Measurements from ENCODE around the gene BBS9. TPM values are rescaled to one million over a fixed set of nuclear protein-coding genes. Genes with fewer than 3 reads are reported as not detected.
A peak's percentile ranks its signal among the peaks of the same experiment; 100 is the strongest.
"Not testable (repeated sequence)": the region's sequence is repeated elsewhere in the genome, so short reads cannot be mapped to it uniquely, and the experiment has no call there.

BBS9 gene
- total RNA-seq, 1 experiment from 2014 or later: 16.1 TPM

DNA sequence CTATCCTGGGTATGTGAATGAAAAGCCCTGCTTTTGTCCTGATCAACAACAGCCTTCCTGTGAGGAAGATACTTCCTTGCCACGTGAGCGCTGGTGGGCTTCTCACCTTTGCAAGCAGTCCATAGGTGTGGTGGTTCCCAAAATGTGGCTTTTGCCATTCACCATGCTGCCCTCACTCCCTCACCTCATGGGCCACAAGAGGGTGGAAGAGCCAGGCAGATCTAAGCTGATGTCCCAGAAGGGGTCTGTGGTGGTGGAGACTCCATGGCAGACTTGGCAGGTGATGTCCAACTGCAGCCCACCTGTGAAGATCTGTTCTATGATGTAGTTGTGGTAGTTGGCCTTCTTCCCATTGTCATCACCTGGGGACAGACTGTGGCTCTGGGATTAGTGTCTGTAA lies 147.4 kb downstream of the BBS9 start:
- no peak for DNase-seq (ENCODE audit: low read depth)

DNA sequence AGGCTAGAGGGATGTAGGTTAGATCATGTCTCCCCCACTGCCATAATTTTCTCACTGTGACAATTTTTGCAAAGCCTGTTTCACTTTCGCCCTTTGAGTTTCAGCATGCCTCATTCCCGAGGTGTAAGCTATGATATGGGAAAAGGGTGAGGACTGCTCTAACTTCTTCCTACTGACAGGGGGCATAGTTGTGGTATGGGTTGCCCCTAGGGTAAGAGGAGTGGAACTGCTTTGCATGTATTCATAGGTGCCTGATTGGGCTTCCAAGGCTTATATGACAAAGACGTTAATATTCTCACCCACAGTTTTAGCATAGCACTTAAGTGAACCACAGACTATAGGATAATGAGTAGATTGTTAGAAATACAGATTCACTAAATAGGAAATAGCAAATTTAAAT lies 148.7 kb downstream of the BBS9 start:
- no peak for DNase-seq (ENCODE audit: low read depth)

DNA sequence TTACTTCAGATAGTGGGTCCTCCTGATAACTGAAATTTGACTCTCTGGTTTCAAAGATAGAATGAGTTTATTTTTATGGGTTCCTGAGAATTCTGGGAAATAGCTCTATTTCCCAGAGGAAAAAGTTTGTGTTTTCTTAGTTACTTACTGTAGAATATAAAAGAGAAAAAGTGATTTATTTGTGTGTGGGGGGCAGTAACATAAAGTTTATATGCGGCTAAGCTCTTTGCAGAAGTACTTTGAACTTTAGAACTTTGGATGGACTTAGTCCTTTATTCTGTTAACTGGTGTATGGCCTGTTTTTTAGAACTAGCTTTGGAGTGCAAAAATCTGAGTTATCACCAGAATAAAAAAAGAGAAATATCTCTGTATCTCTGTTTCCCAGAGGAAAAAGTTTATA lies 157.1 kb downstream of the BBS9 start:
- DNase-seq (ENCODE audit: low read depth): no peak

GRCh38 chr7:33287738-33288137 lies 158.4 kb downstream of the BBS9 start:
- no peak for DNase-seq (ENCODE audit: low read depth)

DNA sequence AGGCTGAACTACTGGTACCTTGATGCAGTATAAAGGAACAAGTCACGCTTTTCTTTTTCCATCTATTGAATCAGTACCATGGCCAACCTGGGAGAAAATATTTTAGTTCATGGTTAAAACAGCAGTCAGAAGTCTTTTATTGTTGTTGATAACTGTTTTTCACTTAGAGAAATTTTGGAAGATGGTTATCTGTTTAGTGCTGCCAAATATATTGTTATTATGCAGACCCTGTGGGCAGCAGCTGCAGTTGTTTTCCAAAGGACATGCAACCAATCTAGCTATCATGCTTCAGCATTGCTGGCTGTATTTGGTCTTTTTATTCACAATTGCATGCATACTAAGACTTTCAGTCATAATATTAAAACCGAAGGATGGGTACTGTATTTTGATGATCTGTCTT lies 169.5 kb downstream of the BBS9 start:
- no peak for DNase-seq (ENCODE audit: low read depth)

DNA sequence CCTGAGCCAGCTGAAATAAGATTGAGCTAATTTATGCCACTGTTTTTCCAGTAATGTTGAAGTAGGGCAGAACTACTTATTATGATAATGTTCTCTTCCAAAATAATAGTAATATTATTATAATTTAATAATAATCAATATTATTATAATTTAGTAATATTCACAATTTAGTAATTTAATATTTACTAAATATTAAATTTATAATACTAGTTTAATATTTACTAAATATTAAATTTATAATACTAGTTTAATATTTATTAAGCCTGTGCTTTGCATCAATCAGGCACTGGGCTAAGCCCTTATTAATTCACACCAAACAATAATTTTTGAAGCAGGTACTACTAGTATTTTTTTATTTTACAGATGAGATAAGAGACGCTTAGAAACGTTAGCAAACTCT lies 170.1 kb downstream of the BBS9 start:
- no peak for DNase-seq (ENCODE audit: low read depth)

DNA sequence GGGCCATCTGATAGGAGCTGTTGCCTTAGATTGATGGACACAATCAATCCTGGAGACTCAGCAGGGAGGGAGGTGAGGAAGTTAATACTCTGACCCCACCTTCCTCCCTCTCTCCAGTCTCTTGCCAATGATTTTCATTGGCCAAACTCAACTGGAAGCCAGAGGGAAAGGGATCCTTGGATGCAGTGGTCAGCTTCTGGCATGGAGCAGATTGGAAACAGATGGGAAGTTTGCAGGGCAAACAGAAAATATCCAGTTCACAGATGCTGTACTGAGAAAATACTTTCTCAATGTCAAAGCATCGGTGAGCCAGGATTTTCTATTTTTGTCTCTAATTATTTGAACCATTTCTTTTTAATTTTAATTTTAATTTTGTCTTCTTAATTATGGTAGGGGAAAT lies 170.8 kb downstream of the BBS9 start:
- DNase-seq (ENCODE audit: low read depth): peak; percentile 36

GRCh38 chr7:33300742-33301141 lies 171.4 kb downstream of the BBS9 start:
- no peak for DNase-seq (ENCODE audit: low read depth)

DNA sequence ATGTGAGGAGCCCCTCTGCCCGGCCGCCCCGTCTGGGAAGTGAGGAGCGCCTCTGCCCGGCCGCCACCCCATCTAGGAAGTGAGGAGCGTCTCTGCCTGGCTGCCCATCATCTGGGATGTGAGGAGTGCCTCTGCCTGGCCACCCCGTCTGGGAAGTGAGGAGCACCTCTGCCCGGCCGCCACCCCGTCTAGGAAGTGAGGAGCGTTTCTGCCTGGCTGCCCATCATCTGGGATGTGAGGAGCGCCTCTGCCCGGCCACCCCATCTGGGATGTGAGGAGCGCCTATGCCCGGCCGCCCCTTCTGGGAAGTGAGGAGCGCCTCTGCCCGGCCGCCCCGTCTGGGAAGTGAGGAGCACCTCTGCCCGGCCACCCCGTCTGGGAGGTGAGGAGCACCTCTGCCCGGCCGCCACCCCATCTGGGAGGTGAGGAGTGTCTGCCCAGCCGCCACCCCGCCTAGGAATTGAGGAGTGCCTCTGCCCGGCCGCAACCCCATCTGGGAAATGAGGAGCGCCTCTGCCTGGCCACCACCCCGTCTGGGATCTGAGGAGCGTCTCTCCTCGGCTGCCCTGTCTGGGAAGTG lies 174.7 kb downstream of the BBS9 start:
- not testable (repeated sequence) for DNase-seq (ENCODE audit: low read depth)

DNA sequence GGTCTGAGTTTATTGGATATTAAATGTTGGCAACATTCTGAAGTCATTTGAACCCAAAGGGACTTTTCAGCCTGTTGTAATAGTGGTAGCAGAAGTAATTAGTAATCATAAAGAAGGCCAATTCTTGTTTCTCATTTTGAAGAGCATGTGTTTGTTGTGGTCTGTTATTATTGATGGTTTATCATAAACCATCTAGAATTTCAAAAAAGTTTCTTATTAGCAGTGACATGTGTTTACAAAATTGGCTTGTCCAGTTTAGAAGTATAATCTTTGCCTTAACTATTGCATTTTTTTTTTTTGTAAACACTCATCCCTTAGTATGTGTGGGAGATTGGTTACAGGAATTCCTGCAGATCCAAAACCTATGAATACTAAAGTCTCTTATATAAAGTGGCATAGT lies 177.8 kb downstream of the BBS9 start:
- DNase-seq (ENCODE audit: low read depth): no peak

DNA sequence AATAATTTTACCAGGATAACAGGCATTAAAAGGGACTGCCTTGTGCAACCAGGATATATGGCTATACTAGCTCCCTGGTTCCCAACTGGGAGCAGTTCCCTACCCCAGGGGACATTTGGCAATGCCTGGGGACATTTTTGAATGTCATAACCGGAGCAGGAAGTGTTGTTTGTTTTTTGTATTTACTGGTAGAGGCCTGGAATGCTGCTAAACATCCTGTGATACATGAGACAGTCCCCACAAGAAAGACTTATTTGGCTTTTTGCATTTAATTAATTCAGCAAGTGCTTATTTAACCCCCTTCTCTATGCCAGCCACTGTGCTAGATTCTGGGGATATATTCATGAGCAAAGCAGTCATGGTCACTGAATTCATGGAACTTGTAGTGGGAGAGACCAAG lies 181.2 kb downstream of the BBS9 start:
- peak; percentile 9 for DNase-seq (ENCODE audit: low read depth)

GRCh38 chr7:33325754-33326484 lies 196.6 kb downstream of the BBS9 start:
- peak; percentile 12 for DNase-seq (ENCODE audit: low read depth)

GRCh38 chr7:33326485-33326848 lies 197.1 kb downstream of the BBS9 start:
- no peak for DNase-seq (ENCODE audit: low read depth)

DNA sequence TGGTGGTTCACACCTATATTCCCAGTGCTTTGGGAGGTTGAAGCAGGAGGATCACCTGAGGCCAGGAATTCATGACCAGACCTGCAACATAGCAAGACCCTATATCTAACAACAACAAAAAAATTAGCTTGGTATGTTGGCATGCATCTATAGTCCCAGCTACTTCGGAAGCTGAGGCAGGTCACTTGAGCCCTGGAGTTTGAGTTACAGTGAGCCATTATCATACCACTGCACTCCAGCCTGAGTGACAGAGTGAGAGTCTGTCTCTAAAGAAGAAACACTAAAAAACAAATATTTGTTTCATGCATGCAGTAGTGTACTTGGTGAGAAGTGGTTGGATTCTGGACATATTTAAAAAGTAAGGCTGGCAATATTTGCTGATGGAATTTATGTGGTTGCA lies 198.1 kb downstream of the BBS9 start:
- no peak for DNase-seq (ENCODE audit: low read depth)

- DNase-seq (ENCODE audit: low read depth): peak; percentile 24
These were observed 205.0 kb downstream of the BBS9 start for GRCh38 chr7:33334349-33334748.

- DNase-seq (ENCODE audit: low read depth): no peak
These were observed 207.5 kb downstream of the BBS9 start for GRCh38 chr7:33336820-33337219.

DNA sequence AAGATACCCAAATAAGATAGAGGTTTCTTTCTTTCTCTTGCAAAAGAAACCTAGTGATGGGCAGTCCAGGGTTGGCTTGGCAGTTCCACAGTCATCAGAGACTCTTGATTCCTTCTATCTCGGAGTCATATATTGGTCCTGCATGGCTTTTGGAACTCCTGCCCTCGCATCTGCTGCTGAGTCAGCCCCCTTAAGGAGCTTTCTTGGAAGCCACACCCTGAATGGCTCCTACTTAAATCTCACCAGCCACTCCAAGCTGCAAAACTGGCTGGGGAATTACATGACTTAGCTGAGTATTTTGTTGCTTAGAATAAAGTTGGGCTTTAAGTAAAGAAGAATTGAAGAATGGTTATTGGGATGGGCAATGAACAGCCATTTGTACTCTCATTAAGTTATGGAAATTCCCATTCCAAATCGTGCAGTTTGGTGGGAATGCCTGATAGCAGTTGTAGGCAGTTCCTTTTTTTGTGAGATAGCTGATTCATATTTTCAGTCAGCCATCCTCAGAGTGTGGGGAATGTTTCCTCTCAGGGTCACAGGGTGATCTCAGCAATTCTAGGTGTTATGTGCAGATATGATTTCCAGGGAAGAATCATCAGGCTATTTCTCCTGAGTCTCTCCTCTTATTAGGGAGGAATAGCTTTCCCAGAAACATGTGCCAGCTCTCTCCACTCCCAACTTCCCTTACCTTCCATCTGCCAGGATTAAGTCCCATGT lies 209.9 kb downstream of the BBS9 start:
- DNase-seq (ENCODE audit: low read depth): peak; percentile 66

- no peak for DNase-seq (ENCODE audit: low read depth)
These were observed 216.7 kb downstream of the BBS9 start for GRCh38 chr7:33346055-33346454.

DNA sequence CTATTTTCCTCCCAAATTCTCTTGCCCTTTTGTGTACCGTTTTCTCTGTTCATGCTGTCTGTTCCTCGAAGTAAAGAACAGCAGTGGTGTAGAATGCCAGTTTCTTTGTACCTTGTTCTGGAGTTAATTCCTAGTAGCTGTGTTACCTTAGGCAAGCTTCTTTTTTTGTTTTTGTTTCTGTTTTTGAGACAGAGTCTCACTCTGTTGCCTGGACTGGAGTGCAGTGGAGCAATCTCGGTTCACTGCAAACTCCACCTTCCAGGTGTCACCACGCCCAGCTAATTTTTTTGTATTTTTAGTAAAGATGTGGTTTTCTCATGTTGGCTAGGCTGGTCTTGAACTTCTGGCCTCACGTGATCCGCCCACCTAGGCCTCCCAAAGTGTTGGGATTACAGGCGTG lies 221.2 kb downstream of the BBS9 start:
- DNase-seq (ENCODE audit: low read depth): no peak

- DNase-seq (ENCODE audit: low read depth): no peak
These were observed 222.3 kb downstream of the BBS9 start for GRCh38 chr7:33351709-33352108.

GRCh38 chr7:33354201-33354600 lies 224.8 kb downstream of the BBS9 start:
- no peak for DNase-seq (ENCODE audit: low read depth)

GRCh38 chr7:33355386-33355785 lies 226.0 kb downstream of the BBS9 start:
- DNase-seq (ENCODE audit: low read depth): no peak

- no peak for DNase-seq (ENCODE audit: low read depth)
These were observed 227.0 kb downstream of the BBS9 start for GRCh38 chr7:33356336-33356735.

Data from RPMI7951 (cell line).